MG63 (cell line): ENCODE measurements around the gene SAMD10. TPM values are rescaled to one million over a fixed set of nuclear protein-coding genes. Genes with fewer than 3 reads are reported as not detected.
"Not testable (repeated sequence)": the region's sequence is repeated elsewhere in the genome, so short reads cannot be mapped to it uniquely, and the experiment has no call there.

ENCODE experiments used
- DNase-seq: peaks from one replicate; pipeline ENCODE4 v3.0.0-alpha.2; 2020
- H3K27me3 ChIP-seq: fragments of 250-450 bp; sonication (Bioruptor Pico); 2 replicates; pipeline ENCODE4 v1.5.1; 2020; ENCODE audit warnings: mild to moderate bottlenecking, moderate library complexity
- H3K36me3 ChIP-seq: fragments of 250-450 bp; sonication (Bioruptor Pico); 2 replicates; pipeline ENCODE4 v1.5.1; 2020; ENCODE audit warnings: mild to moderate bottlenecking, moderate library complexity
- H3K4me3 ChIP-seq: fragments of 250-450 bp; sonication (Bioruptor Pico); 2 replicates; pipeline ENCODE4 v1.5.1; 2020; ENCODE audit warnings: mild to moderate bottlenecking, moderate library complexity
- H3K9me3 ChIP-seq: fragments of 250-450 bp; sonication (Bioruptor Pico); 2 replicates; pipeline ENCODE4 v1.5.1; 2020; ENCODE audit warnings: mild to moderate bottlenecking, moderate library complexity
- total RNA-seq: library from RNA; depleted of rRNA; stranded (reverse); fragments of >200 nt; shearing (Covaris generic); gene quantifications from 2 replicates; pipeline ENCODE4 v1.2.3, GENCODE V29; 2014; ENCODE audit warnings: low replicate concordance

SAMD10 gene
- total RNA-seq, 1 experiment from 2014 or later: 0.07 TPM

- peaks cover 89% of the 10 kb centered on the region for H3K36me3 ChIP-seq
- no peaks in the 10 kb centered on the region for H3K27me3 ChIP-seq
- H3K4me3 ChIP-seq: no peak overlapping the region
- H3K9me3 ChIP-seq: peaks cover 4% of the 10 kb centered on the region
- no peak for DNase-seq
Measured at GRCh38 chr20:64006902-64007301, 27.5 kb upstream of the SAMD10 start.

GRCh38 chr20:64006490-64006889 lies 27.0 kb upstream of the SAMD10 start:
- DNase-seq: no peak
- no peaks in the 10 kb centered on the region for H3K27me3 ChIP-seq
- H3K36me3 ChIP-seq: peaks cover 90% of the 10 kb centered on the region
- H3K9me3 ChIP-seq: peaks cover 4% of the 10 kb centered on the region
- no peak overlapping the region for H3K4me3 ChIP-seq

DNA sequence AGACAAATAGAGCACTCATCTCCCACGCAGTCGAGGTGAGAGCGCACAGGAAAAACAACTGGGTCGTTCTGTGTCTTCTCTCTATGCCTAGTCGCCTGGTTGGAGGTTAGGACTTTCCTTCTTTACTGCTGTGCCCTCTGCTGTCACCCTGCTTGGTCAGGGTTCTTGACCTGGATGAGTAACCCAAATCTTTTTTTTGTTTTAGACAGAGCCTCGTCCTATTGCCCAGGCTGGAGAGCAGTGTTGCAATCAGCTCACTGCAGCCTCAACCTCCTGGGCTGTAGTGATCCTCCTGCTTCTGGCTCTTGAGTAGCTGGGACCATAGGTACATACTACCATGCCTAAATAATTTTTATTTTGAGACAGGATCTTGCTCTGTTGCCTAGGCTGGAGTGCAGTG lies 26.0 kb upstream of the SAMD10 start:
- Histone ChIP-seq H3K36me3 (peaks cover 90% of the 10 kb centered on the region), H3K27me3 (no peaks in the 10 kb centered on the region), H3K9me3 (peaks cover 4% of the 10 kb centered on the region), H3K4me3 (no peak overlapping the region)
- DNase-seq: no peak

- no peak for DNase-seq
- Histone ChIP-seq H3K9me3 (peaks cover 4% of the 10 kb centered on the region), H3K4me3 (no peak overlapping the region), H3K36me3 (peaks cover 87% of the 10 kb centered on the region), H3K27me3 (no peaks in the 10 kb centered on the region)
Measured at GRCh38 chr20:64003960-64004725, 24.7 kb upstream of the SAMD10 start.

- peaks cover 83% of the 10 kb centered on the region for H3K36me3 ChIP-seq
Measured at GRCh38 chr20:64001607-64002011, 22.2 kb upstream of the SAMD10 start.

DNA sequence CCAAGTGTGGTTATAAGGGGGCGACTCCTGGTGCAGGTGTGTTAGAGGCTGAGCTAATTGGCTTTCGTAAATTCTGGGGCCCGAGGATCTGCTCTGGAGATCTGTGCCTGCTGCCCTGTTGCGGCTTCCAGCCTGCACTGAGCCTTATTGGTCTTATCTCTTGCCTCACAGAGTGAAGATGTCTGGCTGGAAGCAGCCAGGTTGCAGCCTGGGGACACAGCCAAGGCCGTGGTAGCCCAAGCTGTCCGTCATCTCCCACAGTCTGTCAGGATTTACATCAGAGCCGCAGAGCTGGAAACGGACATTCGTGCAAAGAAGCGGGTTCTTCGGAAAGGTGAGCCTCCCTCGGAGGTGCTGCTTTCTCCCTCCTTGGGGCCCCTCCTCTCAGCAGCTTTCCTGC lies 21.5 kb upstream of the SAMD10 start:
- H3K4me3 ChIP-seq: no peak overlapping the region
- H3K27me3 ChIP-seq: no peaks in the 10 kb centered on the region
- no peak for DNase-seq
- no peaks in the 10 kb centered on the region for H3K9me3 ChIP-seq
- peaks cover 83% of the 10 kb centered on the region for H3K36me3 ChIP-seq

More at GRCh38 chr20:64001607-64002011, 22.2 kb upstream of the SAMD10 start:
- no peaks in the 10 kb centered on the region for H3K27me3 ChIP-seq
- H3K4me3 ChIP-seq: no peak overlapping the region
- H3K9me3 ChIP-seq: no peaks in the 10 kb centered on the region
- DNase-seq: peak; percentile 36

- H3K27me3 ChIP-seq: no peaks in the 10 kb centered on the region
- DNase-seq: no peak
- H3K36me3 ChIP-seq: peaks cover 49% of the 10 kb centered on the region
- H3K9me3 ChIP-seq: no peaks in the 10 kb centered on the region
- H3K4me3 ChIP-seq: no peak overlapping the region
Measured at GRCh38 chr20:63982937-63983336, 3.5 kb upstream of the SAMD10 start.

- peak; percentile 96 for DNase-seq
- H3K4me3 ChIP-seq: peak within 1 kb of the TSS; percentile 99
- H3K27me3 ChIP-seq: no peaks in the 10 kb centered on the region
- no peaks in the 10 kb centered on the region for H3K9me3 ChIP-seq
- H3K36me3 ChIP-seq: peaks cover 34% of the 10 kb centered on the region
Measured at GRCh38 chr20:63980806-63981728, 1.6 kb upstream of the SAMD10 start, which contains the start of gene PRPF6. PRPF6 (plus strand) TSS chr20:63981132; CDS start chr20:63981246, 114 bp downstream.

DNA sequence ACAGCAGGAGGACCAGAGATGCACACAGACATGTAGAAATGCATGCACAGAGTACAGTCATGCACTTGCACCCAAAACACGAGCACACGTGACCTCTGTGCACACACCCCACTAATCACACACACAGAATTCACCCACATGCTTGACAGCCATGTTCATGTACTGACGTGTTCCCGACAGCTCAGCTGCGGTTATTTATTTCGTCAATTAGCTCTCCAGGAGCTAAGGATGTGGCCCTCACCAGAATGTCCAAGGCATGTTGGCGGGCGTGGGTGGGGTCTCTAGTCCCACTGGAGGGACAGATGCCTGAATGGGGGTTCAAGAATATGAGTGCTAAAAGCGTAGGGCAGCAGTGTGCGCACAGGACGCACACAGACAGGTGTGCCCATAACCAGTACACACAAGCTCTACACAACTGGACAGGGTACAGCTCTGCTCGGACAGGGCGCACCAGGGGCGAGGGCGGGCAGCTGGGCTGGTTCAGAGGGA lies 919 bp upstream of the SAMD10 start:
- peak overlapping the region; percentile 99 for H3K4me3 ChIP-seq
- H3K9me3 ChIP-seq: no peaks in the 10 kb centered on the region
- no peaks in the 10 kb centered on the region for H3K27me3 ChIP-seq
- peaks cover 27% of the 10 kb centered on the region for H3K36me3 ChIP-seq
- no peak for DNase-seq

DNA sequence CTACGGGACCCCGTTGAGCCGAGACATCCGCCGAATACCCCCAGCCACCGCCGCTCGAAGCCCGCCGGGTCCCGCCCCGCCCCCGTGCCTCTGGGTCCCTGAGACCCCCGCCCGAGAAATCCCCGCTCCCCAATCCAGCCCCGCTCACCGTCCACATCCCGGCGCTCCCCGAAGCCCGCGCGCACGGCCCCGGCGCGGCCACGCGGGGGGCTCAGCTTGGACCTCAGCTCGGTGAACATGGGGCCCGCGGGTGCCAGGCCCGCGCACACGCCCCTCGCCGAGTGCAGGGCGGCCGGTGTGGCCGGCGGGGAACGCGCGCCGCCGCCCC lies 249 bp downstream of the SAMD10 start:
- no peaks in the 10 kb centered on the region for H3K9me3 ChIP-seq
- H3K4me3 ChIP-seq: peak overlapping the region; percentile 26
- peaks cover 16% of the 10 kb centered on the region for H3K36me3 ChIP-seq
- H3K27me3 ChIP-seq: no peaks in the 10 kb centered on the region
- DNase-seq: no peak

GRCh38 chr20:63978319-63979228 lies 868 bp downstream of the SAMD10 start:
- Histone ChIP-seq H3K27me3 (no peaks in the 10 kb centered on the region), H3K4me3 (peak overlapping the region; percentile 26), H3K9me3 (no peaks in the 10 kb centered on the region), H3K36me3 (peaks cover 10% of the 10 kb centered on the region)
- no peak for DNase-seq

DNA sequence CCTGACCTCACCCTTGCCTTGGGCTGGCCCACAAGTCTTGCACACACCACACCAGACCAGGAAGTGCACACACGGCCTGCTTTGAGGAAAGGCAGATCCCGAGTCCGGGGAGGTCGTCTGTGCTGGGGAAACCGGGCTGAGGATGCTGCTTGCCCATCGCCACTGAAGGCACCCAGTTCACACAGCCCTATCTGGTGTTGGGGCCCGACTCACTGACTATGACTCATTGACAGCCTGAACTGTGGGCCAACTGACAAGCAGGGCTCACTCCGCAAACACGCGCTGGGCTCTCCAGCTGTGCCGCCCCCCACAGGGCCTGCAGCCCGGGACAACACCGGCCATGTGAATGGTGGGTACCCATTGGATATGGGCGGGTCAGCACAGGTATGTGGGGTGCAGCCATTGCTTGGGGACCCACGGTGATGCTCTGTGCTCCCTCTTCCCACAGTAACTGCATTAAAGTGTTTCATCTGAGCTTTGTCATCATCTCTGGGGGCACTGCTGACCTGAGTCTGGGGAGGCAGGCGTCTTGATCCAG lies 1.6 kb downstream of the SAMD10 start:
- H3K4me3 ChIP-seq: no peak overlapping the region
- DNase-seq: peak; percentile 76
- peaks cover 7% of the 10 kb centered on the region for H3K36me3 ChIP-seq
- H3K9me3 ChIP-seq: no peaks in the 10 kb centered on the region
- no peaks in the 10 kb centered on the region for H3K27me3 ChIP-seq

- Histone ChIP-seq H3K27me3 (no peaks in the 10 kb centered on the region), H3K36me3 (peaks cover under 1% of the 10 kb centered on the region; the same call in 1 of the 2 replicates), H3K4me3 (no peak overlapping the region), H3K9me3 (no peaks in the 10 kb centered on the region)
- DNase-seq: no peak
Measured at GRCh38 chr20:63976980-63977738, 2.3 kb downstream of the SAMD10 start.

DNA sequence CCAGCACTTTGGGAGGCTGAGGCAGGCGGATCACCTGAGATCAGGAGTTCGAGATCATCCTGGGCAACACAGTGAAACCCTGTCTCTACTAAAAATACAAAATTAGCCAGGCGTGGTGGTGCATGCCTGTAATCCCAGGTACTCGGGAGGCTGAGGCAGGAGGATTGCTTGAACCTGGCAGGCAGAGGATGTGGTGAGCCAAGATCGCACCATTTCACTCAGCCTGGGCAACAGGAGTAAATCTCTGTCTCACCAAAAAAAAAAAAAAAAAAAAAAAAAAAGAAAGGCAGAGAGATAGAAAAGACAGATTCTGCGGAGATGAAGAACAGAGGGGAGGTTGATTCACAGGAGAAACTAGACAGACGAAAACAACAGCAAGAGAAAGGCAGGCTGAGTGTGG lies 2.9 kb downstream of the SAMD10 start:
- H3K36me3 ChIP-seq, H3K4me3 ChIP-seq, DNase-seq, H3K27me3 ChIP-seq, H3K9me3 ChIP-seq: not testable (repeated sequence)

GRCh38 chr20:63974402-63975200 lies 4.8 kb downstream of the SAMD10 start:
- no peaks in the 10 kb centered on the region for H3K9me3 ChIP-seq
- no peaks in the 10 kb centered on the region for H3K36me3 ChIP-seq
- DNase-seq: peak; percentile 66

More at GRCh38 chr20:63974402-63975200, 4.8 kb downstream of the SAMD10 start:
- H3K27me3 ChIP-seq: no peaks in the 10 kb centered on the region
- no peak overlapping the region for H3K4me3 ChIP-seq
